Breast epithelium (tissue), 3 donors: Measurements from ENCODE around the gene BRAT1.

Experiments used
- POLR2A ChIP-seq: fragments of 450-650 bp; IDR thresholded peaks from one replicate; pipeline ENCODE4 v1.6.1; 2016; ENCODE audit warnings: antibody characterized with exemption, mild to moderate bottlenecking, moderate library complexity
- POLR2AphosphoS5 ChIP-seq, 3 donors: sonication (generic); formaldehyde crosslinking; IDR thresholded peaks; one replicate each; pipeline ENCODE4 v1.6.1; 2017; ENCODE audit warnings: antibody characterized with exemption in 3 of 3
- TF ChIP-seq, protein P1 (sequence below), 3 donors: fragments of 450-650 bp; IDR thresholded peaks; one replicate each; pipeline ENCODE4 v1.5.1; 2016 to 2017; ENCODE audit warnings: antibody characterized with exemption in 3 of 3, mild to moderate bottlenecking in 3 of 3, moderate library complexity in 3 of 3

GRCh38 chr7:2496375-2496774 is 58.9 kb downstream of the BRAT1 start:
- TF ChIP-seq, protein P1, sequence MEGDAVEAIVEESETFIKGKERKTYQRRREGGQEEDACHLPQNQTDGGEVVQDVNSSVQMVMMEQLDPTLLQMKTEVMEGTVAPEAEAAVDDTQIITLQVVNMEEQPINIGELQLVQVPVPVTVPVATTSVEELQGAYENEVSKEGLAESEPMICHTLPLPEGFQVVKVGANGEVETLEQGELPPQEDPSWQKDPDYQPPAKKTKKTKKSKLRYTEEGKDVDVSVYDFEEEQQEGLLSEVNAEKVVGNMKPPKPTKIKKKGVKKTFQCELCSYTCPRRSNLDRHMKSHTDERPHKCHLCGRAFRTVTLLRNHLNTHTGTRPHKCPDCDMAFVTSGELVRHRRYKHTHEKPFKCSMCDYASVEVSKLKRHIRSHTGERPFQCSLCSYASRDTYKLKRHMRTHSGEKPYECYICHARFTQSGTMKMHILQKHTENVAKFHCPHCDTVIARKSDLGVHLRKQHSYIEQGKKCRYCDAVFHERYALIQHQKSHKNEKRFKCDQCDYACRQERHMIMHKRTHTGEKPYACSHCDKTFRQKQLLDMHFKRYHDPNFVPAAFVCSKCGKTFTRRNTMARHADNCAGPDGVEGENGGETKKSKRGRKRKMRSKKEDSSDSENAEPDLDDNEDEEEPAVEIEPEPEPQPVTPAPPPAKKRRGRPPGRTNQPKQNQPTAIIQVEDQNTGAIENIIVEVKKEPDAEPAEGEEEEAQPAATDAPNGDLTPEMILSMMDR (IDR thresholded peaks at IDR 0.05) = no peak
- TF ChIP-seq POLR2AphosphoS5 (IDR thresholded peaks at IDR 0.05) (no peak), POLR2A (no peak)
